Measurements from ENCODE around the gene SAFB2.

Gene SAFB2

DNA sequence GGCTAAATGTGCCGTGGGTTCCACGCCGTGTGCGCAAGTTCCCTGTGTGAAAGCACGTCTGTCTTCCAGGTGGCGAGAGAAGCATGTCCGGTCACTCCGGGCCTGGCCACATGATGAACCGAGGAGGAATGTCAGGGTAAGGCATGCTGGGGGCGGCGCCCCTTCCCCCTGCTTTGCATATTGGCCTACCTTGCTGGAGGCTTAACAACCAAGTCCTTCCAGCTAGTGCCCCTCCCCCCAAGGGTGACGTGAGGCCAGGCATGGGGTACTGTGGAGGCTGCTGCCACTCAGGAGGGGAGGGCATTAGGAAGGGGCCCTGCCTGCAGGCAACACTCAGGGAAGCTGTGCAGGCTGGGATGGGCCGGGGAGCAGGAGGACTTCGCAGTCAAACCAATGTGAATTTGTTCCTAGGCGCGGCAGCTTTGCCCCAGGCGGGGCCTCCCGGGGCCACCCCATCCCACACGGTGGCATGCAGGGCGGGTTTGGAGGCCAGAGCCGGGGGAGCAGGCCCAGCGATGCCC, 45.2 kb upstream of the SAFB2 start:
- Histone ChIP-seq H3K4me2 (ENCODE audit: low read length) (no peak overlapping the region), H3K79me2 (ENCODE audit: insufficient read depth, low read length) (no peaks in the 10 kb centered on the region), H3K4me3 (ENCODE audit: low read depth, low read length, poor library complexity, severe bottlenecking) (no peak overlapping the region), H3K9me2 (ENCODE audit: low read depth, low read length) (no peaks in the 10 kb centered on the region), H2AFZ (ENCODE audit: low read length) (no peak overlapping the region), H3K9me3 (ENCODE audit: low read length) (no peaks in the 10 kb centered on the region), H3F3A (ENCODE audit: insufficient read depth, low read length) (no peaks in the 10 kb centered on the region), H3K27ac (ENCODE audit: low read depth, low read length, poor library complexity, severe bottlenecking) (no peak overlapping the region), H4K20me1 (ENCODE audit: insufficient read depth, low read length) (no peaks in the 10 kb centered on the region), H3K9ac (ENCODE audit: low read length) (no peak overlapping the region), H3K4me1 (ENCODE audit: insufficient read depth, low read length, severe bottlenecking) (peaks cover 4% of the 10 kb centered on the region), H3K27me3 (ENCODE audit: insufficient read depth, low read length) (no peaks in the 10 kb centered on the region), H3K36me3 (ENCODE audit: insufficient read depth, low read length) (peaks cover 90% of the 10 kb centered on the region)
- TF ChIP-seq CTCF (IDR thresholded peaks at IDR 0.05; ENCODE audit: low read length) = no peak
- no peak for TF ChIP-seq EZH2 (IDR thresholded peaks at IDR 0.05; ENCODE audit: borderline replicate concordance, low read length)

DNA sequence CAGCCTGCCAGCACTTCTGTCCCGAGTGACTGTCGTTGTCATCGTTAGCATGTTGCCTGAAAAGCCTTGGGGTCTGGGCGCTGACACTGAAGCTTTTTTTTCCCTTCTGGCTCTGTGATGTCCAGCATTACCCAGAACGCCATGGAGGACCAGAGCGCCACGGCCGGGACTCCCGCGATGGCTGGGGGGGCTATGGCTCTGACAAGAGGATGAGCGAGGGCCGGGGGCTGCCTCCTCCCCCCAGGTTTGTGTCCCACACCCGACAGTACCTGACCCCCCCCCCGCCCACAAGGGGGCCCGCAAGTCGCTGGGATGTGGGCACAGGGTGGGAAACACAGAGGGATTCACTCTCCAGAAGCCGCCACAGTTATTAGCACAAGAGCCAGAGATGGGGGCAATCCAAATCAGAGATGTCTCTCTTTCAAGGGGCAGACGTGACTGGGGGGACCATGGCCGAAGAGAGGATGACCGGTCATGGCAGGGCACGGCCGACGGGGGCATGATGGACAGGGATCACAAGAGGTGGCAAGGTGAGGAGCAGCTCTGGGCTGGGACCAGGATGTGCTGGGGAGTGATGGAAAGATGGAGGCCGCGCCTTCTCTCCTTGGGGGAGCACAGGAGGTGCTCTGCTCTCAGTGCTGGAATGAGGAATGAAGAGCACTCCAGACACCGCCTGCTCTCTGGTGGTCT, 44.5 kb upstream of the SAFB2 start:
- peaks cover 91% of the 10 kb centered on the region for H3K36me3 ChIP-seq (ENCODE audit: insufficient read depth, low read length)
- no peaks in the 10 kb centered on the region for H3K9me3 ChIP-seq (ENCODE audit: low read length)
- peaks cover 4% of the 10 kb centered on the region for H3K4me1 ChIP-seq (ENCODE audit: insufficient read depth, low read length, severe bottlenecking)
- no peaks in the 10 kb centered on the region for H3F3A ChIP-seq (ENCODE audit: insufficient read depth, low read length)
- H3K27me3 ChIP-seq (ENCODE audit: insufficient read depth, low read length) = no peaks in the 10 kb centered on the region
- H3K9me2 ChIP-seq (ENCODE audit: low read depth, low read length) = no peaks in the 10 kb centered on the region
- H3K9ac ChIP-seq (ENCODE audit: low read length) = no peak overlapping the region
- no peak overlapping the region for H2AFZ ChIP-seq (ENCODE audit: low read length)
- H3K4me2 ChIP-seq (ENCODE audit: low read length) = no peak overlapping the region
- no peak overlapping the region for H3K4me3 ChIP-seq (ENCODE audit: low read depth, low read length, poor library complexity, severe bottlenecking)
- TF ChIP-seq CTCF (IDR thresholded peaks at IDR 0.05; ENCODE audit: low read length) (no peak), EZH2 (IDR thresholded peaks at IDR 0.05; ENCODE audit: borderline replicate concordance, low read length) (no peak)
- H3K27ac ChIP-seq (ENCODE audit: low read depth, low read length, poor library complexity, severe bottlenecking) = no peak overlapping the region
- no peaks in the 10 kb centered on the region for H3K79me2 ChIP-seq (ENCODE audit: insufficient read depth, low read length)
- no peaks in the 10 kb centered on the region for H4K20me1 ChIP-seq (ENCODE audit: insufficient read depth, low read length)

DNA sequence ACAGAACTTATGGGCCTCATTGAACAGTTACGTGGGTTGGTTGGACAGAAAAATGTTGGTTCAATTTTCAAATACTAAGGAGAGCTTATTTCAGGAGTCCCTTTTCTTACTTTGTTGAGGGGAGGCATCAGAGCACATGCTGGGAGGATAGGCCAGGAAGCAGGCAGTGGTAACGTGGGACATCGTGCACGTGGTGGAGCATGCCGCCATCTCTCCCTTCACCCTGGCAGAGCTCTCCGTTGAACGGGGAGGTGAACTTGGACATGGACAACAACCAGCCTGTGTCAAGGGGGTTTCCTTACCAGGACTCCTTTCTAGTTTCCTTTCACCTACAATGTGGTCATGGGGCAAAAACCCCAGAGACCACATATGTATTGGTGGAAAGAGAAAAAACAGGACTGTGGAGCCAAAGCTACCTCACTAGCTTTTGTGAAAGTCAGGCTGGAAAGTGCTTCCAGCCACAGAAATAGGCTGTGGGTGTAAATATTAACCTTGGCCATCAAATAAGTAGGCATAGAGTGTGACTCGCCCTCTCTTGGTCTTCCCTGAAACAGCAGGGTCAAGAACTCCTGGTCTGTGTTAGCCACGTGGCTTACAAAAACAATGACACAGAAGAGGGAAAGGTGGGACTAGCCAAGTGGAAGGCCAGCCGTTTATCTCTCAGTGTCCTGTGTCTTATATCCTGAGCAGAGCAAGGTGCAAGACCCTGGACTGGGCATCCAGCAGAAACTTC, 43.4 kb upstream of the SAFB2 start:
- Histone ChIP-seq H3K4me1 (ENCODE audit: insufficient read depth, low read length, severe bottlenecking) (peaks cover 4% of the 10 kb centered on the region), H3K27me3 (ENCODE audit: insufficient read depth, low read length) (no peaks in the 10 kb centered on the region), H3K36me3 (ENCODE audit: insufficient read depth, low read length) (peaks cover 91% of the 10 kb centered on the region), H3K4me3 (ENCODE audit: low read depth, low read length, poor library complexity, severe bottlenecking) (no peak overlapping the region), H3K79me2 (ENCODE audit: insufficient read depth, low read length) (no peaks in the 10 kb centered on the region), H3K27ac (ENCODE audit: low read depth, low read length, poor library complexity, severe bottlenecking) (no peak overlapping the region), H3K9me3 (ENCODE audit: low read length) (no peaks in the 10 kb centered on the region), H3F3A (ENCODE audit: insufficient read depth, low read length) (no peaks in the 10 kb centered on the region), H3K9ac (ENCODE audit: low read length) (no peak overlapping the region), H4K20me1 (ENCODE audit: insufficient read depth, low read length) (no peaks in the 10 kb centered on the region), H2AFZ (ENCODE audit: low read length) (no peak overlapping the region), H3K9me2 (ENCODE audit: low read depth, low read length) (no peaks in the 10 kb centered on the region), H3K4me2 (ENCODE audit: low read length) (no peak overlapping the region)
- TF ChIP-seq CTCF (IDR thresholded peaks at IDR 0.05; ENCODE audit: low read length) = no peak; the same call in 1 of the 2 replicates
- no peak for TF ChIP-seq EZH2 (IDR thresholded peaks at IDR 0.05; ENCODE audit: borderline replicate concordance, low read length)
